ENCODE data around the gene ZFHX3. TPM values are rescaled to one million over a fixed set of nuclear protein-coding genes. Genes with fewer than 3 reads are reported as not detected.
A peak's percentile ranks its signal among the peaks of the same experiment; 100 is the strongest.

Gene ZFHX3
- total RNA-seq, 6 experiments from 2014 or later: 7.1 to 9.4 (median 7.7) TPM

DNA sequence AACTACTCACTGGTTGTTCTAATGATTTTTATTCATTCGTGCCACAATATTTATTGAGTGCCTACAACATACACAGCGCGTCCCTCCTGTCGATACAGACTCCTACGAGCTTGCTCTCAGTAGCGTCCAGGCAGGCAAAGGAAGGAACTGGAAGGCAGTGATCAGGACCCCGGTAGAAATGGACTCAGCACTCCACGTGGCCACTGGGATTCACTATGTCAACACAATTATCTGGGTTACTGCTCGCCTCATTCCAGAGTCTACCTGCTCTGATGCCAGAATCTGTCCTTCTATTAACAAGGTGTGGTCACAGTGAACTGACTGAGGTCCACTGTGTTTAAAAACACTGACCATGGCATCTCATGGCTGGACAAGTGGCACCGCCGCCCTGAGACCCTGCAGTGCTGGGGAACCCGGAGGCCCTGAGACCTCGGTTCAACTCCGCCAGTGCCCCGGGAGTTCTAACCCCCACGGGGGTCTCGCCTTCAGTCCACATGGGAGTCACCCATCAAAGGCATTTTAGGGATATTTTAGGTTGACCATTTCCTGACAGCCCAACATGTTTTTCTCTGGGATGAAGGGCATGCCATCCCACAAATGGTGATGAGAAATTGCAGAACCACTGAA is 71.4 kb downstream of the ZFHX3 start:
- WGBS (ENCODE audit: insufficient coverage, low coverage, low lambda C conversion rate, missing lambda C conversion rate): 37% methylated on average over 12 of the region's 17 CpGs
- Histone ChIP-seq H3K36me3 (no peaks in the 10 kb centered on the region), H3K27ac (peak overlapping the region; percentile 51 to 86 (median 74)), H3K4me3 (peak overlapping the region in 1 of 3 donors; percentile 14), H3K27me3 (no peaks in the 10 kb centered on the region), H3K9me3 (no peaks in the 10 kb centered on the region), H3K4me1 (peaks cover 0 to 47% (median 19%) of the 10 kb centered on the region in 4 donors)
- DNase-seq (peak; percentile 55 to 88 (median 76)), ATAC-seq (peak; percentile 81 to 90 (median 88))
- TF ChIP-seq POLR2A (IDR thresholded peaks at IDR 0.05): peak; percentile 66
- TF ChIP-seq, protein P1, sequence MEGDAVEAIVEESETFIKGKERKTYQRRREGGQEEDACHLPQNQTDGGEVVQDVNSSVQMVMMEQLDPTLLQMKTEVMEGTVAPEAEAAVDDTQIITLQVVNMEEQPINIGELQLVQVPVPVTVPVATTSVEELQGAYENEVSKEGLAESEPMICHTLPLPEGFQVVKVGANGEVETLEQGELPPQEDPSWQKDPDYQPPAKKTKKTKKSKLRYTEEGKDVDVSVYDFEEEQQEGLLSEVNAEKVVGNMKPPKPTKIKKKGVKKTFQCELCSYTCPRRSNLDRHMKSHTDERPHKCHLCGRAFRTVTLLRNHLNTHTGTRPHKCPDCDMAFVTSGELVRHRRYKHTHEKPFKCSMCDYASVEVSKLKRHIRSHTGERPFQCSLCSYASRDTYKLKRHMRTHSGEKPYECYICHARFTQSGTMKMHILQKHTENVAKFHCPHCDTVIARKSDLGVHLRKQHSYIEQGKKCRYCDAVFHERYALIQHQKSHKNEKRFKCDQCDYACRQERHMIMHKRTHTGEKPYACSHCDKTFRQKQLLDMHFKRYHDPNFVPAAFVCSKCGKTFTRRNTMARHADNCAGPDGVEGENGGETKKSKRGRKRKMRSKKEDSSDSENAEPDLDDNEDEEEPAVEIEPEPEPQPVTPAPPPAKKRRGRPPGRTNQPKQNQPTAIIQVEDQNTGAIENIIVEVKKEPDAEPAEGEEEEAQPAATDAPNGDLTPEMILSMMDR (IDR thresholded peaks at IDR 0.05): peak in 1 of 4 donors; percentile 2
- intact Hi-C loops (cut with DNase I): no loop called here

DNA sequence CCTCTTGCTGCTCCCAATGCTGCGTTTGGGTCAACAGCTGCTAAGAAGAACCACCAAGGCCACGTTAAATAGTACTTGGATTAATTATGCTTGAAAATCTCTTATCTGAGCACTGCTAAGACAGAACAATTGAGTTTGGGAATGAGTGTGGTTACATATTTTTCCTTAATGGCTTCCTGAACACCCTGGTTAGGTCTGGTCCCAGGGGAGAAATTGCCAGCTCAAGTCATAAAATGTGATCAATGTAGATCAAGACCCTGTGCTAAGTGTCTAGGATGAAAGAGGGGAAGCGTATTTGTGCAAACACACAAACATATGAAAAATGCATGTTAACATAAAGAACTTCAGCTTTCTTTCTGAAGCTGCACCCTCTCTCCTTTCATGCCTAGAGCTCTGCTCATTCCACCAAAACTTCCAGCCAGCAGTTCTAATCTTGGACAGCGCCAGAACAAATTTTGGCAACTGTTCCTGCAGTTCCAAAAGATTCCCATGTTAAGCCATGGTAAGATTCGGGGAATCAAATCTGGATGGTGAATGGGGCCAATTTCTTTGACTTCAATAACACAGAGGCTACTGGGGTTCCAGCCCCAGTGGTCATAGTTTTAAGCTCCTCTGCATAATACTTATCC is 72.0 kb downstream of the ZFHX3 start:
- no peak for DNase-seq
- peak overlapping the region; percentile 51 to 86 (median 74) for H3K27ac ChIP-seq
- intact Hi-C loops (cut with DNase I): no loop called here
- WGBS (ENCODE audit: insufficient coverage, low coverage, low lambda C conversion rate, missing lambda C conversion rate): 72% methylated on average over 5 of the region's 5 CpGs
- H3K36me3 ChIP-seq: no peaks in the 10 kb centered on the region
- H3K27me3 ChIP-seq: no peaks in the 10 kb centered on the region
- H3K4me3 ChIP-seq: peak overlapping the region in 1 of 3 donors; percentile 14
- ATAC-seq: peak; percentile 14 to 51 (median 28)
- H3K9me3 ChIP-seq: no peaks in the 10 kb centered on the region
- TF ChIP-seq, protein P1 (IDR thresholded peaks at IDR 0.05): no peak
- no peak for TF ChIP-seq POLR2A (IDR thresholded peaks at IDR 0.05)
- H3K4me1 ChIP-seq: peaks cover 0 to 47% (median 19%) of the 10 kb centered on the region in 4 donors

DNA sequence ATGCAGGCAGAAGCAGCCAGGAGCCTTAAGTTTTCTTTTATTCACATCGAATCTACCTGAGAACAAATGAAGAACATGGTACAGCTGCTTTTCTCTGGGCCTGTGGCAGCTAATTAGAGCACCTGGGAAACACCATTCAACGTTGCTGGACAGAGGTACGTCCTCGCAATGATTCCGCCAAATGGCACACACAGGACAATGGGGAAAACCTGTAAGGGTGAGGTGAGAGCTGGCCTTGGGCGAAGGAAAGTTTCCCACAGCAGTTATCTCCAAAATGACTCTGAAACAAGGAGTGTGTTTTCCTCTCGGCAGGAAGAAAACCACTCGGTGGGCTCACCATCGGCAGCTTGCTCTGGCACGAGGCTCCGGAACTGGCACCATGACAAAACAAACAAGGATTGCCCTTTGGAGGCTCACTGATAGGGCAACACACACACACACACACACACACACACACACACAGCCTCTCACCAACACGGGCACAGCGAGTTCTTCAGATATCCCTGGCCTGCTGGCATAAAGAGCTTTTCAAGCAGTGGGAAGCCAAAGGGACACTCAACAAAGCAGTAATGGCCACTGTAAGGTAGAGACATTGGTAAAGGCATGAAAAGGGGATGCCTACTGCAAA is 73.7 kb downstream of the ZFHX3 start:
- Histone ChIP-seq H3K9me3 (no peaks in the 10 kb centered on the region), H3K27me3 (no peaks in the 10 kb centered on the region), H3K27ac (peak overlapping the region in 2 of 3 donors; percentile 26 to 62), H3K4me3 (no peak overlapping the region), H3K36me3 (no peaks in the 10 kb centered on the region), H3K4me1 (peaks cover 0 to 47% (median 19%) of the 10 kb centered on the region in 4 donors)
- TF ChIP-seq POLR2A (IDR thresholded peaks at IDR 0.05): peak; percentile 64
- TF ChIP-seq, protein P1 (IDR thresholded peaks at IDR 0.05): no peak
- DNase-seq (peak; percentile 54 to 86 (median 71)), ATAC-seq (peak; percentile 55 to 77 (median 69))
- intact Hi-C loops (cut with DNase I): no loop called here
- 29% methylated on average over 10 of the region's 13 CpGs for WGBS (ENCODE audit: insufficient coverage, low coverage, low lambda C conversion rate, missing lambda C conversion rate)

DNA sequence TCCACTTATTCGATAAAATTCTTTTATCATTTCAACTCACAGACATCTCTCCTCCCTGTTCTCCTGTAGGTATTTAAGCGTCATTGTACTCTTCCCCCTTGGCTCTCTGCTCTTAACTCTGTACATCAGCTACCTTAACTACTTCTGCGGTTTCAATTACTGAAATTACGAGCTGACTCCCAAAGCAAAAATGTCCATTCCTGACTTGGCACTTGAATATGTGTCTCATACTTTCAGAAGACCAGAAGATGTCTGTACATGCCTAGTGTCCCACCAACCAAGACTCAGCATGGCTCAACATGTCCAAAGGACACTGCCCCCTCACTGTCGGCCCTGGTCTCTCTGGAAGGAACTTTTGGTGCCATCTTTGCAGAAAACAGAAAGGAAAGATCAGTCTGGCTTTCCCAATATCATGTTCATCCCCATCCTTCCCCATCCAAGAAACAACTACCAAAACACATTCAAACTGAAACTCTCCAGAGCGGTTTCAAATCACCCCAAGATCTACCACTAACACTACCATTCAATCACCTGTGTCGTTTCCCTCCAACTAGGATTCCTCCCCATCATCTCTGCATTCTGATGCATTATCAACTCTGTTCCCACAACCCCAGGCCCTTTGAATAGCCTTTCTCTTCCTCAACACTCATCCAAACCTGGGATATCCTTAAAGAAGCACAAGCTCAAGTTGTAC is 74.9 kb downstream of the ZFHX3 start:
- no peak overlapping the region for H3K4me3 ChIP-seq
- H3K27ac ChIP-seq: no peak overlapping the region
- ATAC-seq (no peak), DNase-seq (no peak)
- intact Hi-C loops (cut with DNase I): no loop called here
- H3K36me3 ChIP-seq: no peaks in the 10 kb centered on the region
- TF ChIP-seq, protein P1 (IDR thresholded peaks at IDR 0.05): no peak
- TF ChIP-seq POLR2A (IDR thresholded peaks at IDR 0.05): no peak
- H3K27me3 ChIP-seq: no peaks in the 10 kb centered on the region
- H3K4me1 ChIP-seq: peaks cover 0 to 39% (median 19%) of the 10 kb centered on the region in 4 donors
- H3K9me3 ChIP-seq: no peaks in the 10 kb centered on the region
- WGBS (ENCODE audit: insufficient coverage, low coverage, low lambda C conversion rate, missing lambda C conversion rate): 89% methylated on average over 6 of the region's 7 CpGs

Measured in right lobe of liver (tissue), 6 donors.